HepG2 (cell line): ENCODE measurements around the gene INHA. TPM values are rescaled to one million over a fixed set of nuclear protein-coding genes. Genes with fewer than 3 reads are reported as not detected.

ENCODE experiments used
- ATAC-seq: fragments of 200-7000 bp; cut with Tn5 transposase; 3 replicates; pipeline ENCODE4 v1.9.1; 2020; ENCODE audit warnings: mild to moderate bottlenecking, moderate library complexity
- BruUV-seq: library from RNA; stranded (reverse); fragments of 400-500 nt; replicated peaks from 2 replicates; lab custom pipeline; 2021; lab: Mats Ljungman, UMichigan
- CTCF ChIA-PET: fragments of 300-600 bp; formaldehyde crosslinking; extraction: SDS; loops from one replicate; lab custom pipeline; 2021; ENCODE audit warnings: low total read pairs, inconsistent platforms, low intra/inter-chr PET ratio; lab: Yijun Ruan, JAX
- POLR2A ChIA-PET: fragments of 350-600 bp; sonication (Branson Sonifier 250); formaldehyde crosslinking; loops from one replicate; lab custom pipeline; 2020; ENCODE audit warnings: antibody characterized with exemption, inconsistent platforms; lab: Yijun Ruan, JAX
- DNase-seq: peaks from one replicate; pipeline ENCODE4 v3.0.0-alpha.2; 2015; ENCODE audit warnings: low spot score
- FAIRE-seq: peaks from 3 replicates; lab custom pipeline; 2011; peaks lifted over from hg19 to GRCh38; lab: Jason Lieb, UNC
- H2AFZ ChIP-seq: one replicate; pipeline ENCODE4 v1.6.1; 2011; ENCODE audit warnings: low read length, inconsistent platforms
- H3K27ac ChIP-seq: fragments of 300-600 bp; 3 replicates; pipeline ENCODE4 v1.8.0; 2011; ENCODE audit warnings: mixed run types, mild to moderate bottlenecking, mixed read lengths, low read length, inconsistent platforms; ENCODE audit not compliant: insufficient read depth; ENCODE audit errors: extremely low read length
- H3K27me3 ChIP-seq, 2 experiments: fragments of 200-600 bp in 1 of 2; 2 replicates in 1 of 2; 3 replicates in 1 of 2; pipeline versions ENCODE4 v1.6.0 to v1.8.0; 2011; ENCODE audit warnings: low read length in 2 of 2, mild to moderate bottlenecking in 2 of 2, moderate library complexity in 2 of 2, inconsistent platforms in 1 of 2; ENCODE audit not compliant: insufficient read depth in 2 of 2, control insufficient read depth in 1 of 2
- H3K36me3 ChIP-seq, 2 experiments: fragments of 200-600 bp in 1 of 2; replicated peaks in 1 of 2; 2 replicates in 1 of 2; 3 replicates in 1 of 2; pipeline versions ENCODE4 v1.5.1 to v1.8.0; 2011; ENCODE audit warnings: low read length in 2 of 2, inconsistent platforms in 1 of 2; ENCODE audit not compliant: insufficient read depth in 2 of 2, control insufficient read depth in 1 of 2
- H3K4me1 ChIP-seq: 2 replicates; pipeline ENCODE4 v1.5.1; 2012; ENCODE audit warnings: low read length, inconsistent platforms; ENCODE audit not compliant: insufficient read depth
- H3K4me2 ChIP-seq: 2 replicates; pipeline ENCODE4 v1.6.0; 2011; ENCODE audit warnings: low read depth, low read length, inconsistent platforms
- H3K4me3 ChIP-seq, 3 experiments: fragments of 200-600 bp in 1 of 3; sonication (generic), shearing (Covaris generic) in 1 of 3; replicated peaks in 1 of 3; 2 replicates each; pipeline ENCODE4 v1.5.1; 2011 to 2016; ENCODE audit warnings: low read length in 3 of 3, inconsistent platforms in 2 of 3, low read depth in 2 of 3, mild to moderate bottlenecking in 2 of 3, control low read depth in 1 of 3, mixed read lengths in 1 of 3; ENCODE audit not compliant: insufficient read depth in 1 of 3
- H3K79me2 ChIP-seq: one replicate; pipeline ENCODE4 v1.6.1; 2011; ENCODE audit warnings: low read length, inconsistent platforms; ENCODE audit not compliant: insufficient read depth
- H3K9ac ChIP-seq: 2 replicates; pipeline ENCODE4 v1.6.0; 2011; ENCODE audit warnings: mild to moderate bottlenecking, low read depth, low read length, inconsistent platforms; ENCODE audit not compliant: insufficient read depth
- H3K9me3 ChIP-seq: 2 replicates; pipeline ENCODE4 v1.5.1; 2012; ENCODE audit warnings: mild to moderate bottlenecking, low read length
- H4K20me1 ChIP-seq: 2 replicates; pipeline ENCODE4 v1.6.0; 2011; ENCODE audit warnings: inconsistent platforms, mild to moderate bottlenecking, low read length, moderate library complexity; ENCODE audit not compliant: insufficient read depth
- AGO1 ChIP-seq: fragments of 200-400 bp; formaldehyde crosslinking; IDR thresholded peaks from 2 replicates; pipeline ENCODE4 v1.6.1; 2017; ENCODE audit warnings: mild to moderate bottlenecking, low read depth, low read length, moderate library complexity; ENCODE audit not compliant: poor library complexity, severe bottlenecking
- ARNT ChIP-seq: fragments of 450-650 bp; IDR thresholded peaks from 2 replicates; pipeline ENCODE4 v1.6.1; 2017
- GABPA ChIP-seq, 2 experiments: IDR thresholded peaks; 2 replicates each; pipeline ENCODE4 v1.6.1; 2011 to 2016; ENCODE audit warnings: low read depth in 2 of 2, low read length in 1 of 2, missing biosample characterization in 1 of 2, missing genetic modification characterization in 1 of 2
- HOXA9 ChIP-seq: sonication (generic); formaldehyde crosslinking; IDR thresholded peaks from 2 replicates; pipeline ENCODE4 v1.8.1; 2022; ENCODE audit warnings: missing genetic modification reagents, mild to moderate bottlenecking, moderate library complexity, borderline replicate concordance
- NR3C1 ChIP-seq: sonication (generic); formaldehyde crosslinking; IDR thresholded peaks from 2 replicates; pipeline ENCODE4 v1.4.0; 2020; ENCODE audit warnings: missing genetic modification reagents
- ZNF329 ChIP-seq: sonication (generic); formaldehyde crosslinking; IDR thresholded peaks from 2 replicates; pipeline ENCODE4 v1.9.0; 2021; ENCODE audit warnings: low read depth, mild to moderate bottlenecking, missing genetic modification reagents
- ZNF790 ChIP-seq: sonication (generic); formaldehyde crosslinking; IDR thresholded peaks from 2 replicates; pipeline ENCODE4 v1.8.0; 2022; ENCODE audit warnings: missing genetic modification reagents, mild to moderate bottlenecking, borderline replicate concordance
- WGBS: methylation state at CpG from one replicate; pipeline ENCODE4 v1.1.6; 2017; ENCODE audit warnings: low lambda C conversion rate; 5-methylcytosine and 5-hydroxymethylcytosine counted together
- in situ Hi-C: cut with HindIII; loops from 2 replicates; pipeline ENCODE4 v1.10.0; 2017; ENCODE audit warnings: low pct_unique_long_range_greater_than_20kb; ENCODE audit not compliant: extremely low pct_ligation_motif_present
- intact Hi-C: fragments of 100-400 bp; cut with micrococcal nuclease; formaldehyde crosslinking; loops from one replicate; pipeline ENCODE4 v1.10.0; 2022; ENCODE audit not compliant: unreplicated experiment
- polyA plus RNA-seq, 8 experiments: library from polyadenylated mRNA; depleted of rRNA in 3 of 8; stranded (reverse) in 7 of 8; unstranded in 1 of 8; fragments of >200 nt; fragmentation: Illumina TruSeq in 4 of 8; extraction: Trizol in 4 of 8; gene quantifications; 2 replicates each; pipeline versions ENCODE4 v1.2.1 to v1.2.3, GENCODE V29; 2011 to 2016; ENCODE audit warnings: low read depth in 4 of 8, missing spikeins in 1 of 8, mixed read lengths in 1 of 8; ENCODE audit not compliant: insufficient read depth in 1 of 8
- total RNA-seq, 5 experiments: library from RNA; depleted of rRNA; stranded (reverse); fragments of >200 nt; fragmentation: Illumina TruSeq; extraction: Trizol; gene quantifications; 2 replicates each; pipeline ENCODE4 v1.2.3, GENCODE V29; 2016; ENCODE audit warnings: low read depth in 1 of 5
- TF ChIP-seq, protein P1 (sequence below): sonication (generic); formaldehyde crosslinking; IDR thresholded peaks from 2 replicates; pipeline ENCODE4 v1.5.1; 2020; ENCODE audit warnings: mild to moderate bottlenecking, missing genetic modification reagents, moderate library complexity
- TF ChIP-seq, protein P2 (sequence below): sonication (generic); formaldehyde crosslinking; IDR thresholded peaks from 2 replicates; pipeline ENCODE4 v1.5.0; 2020; ENCODE audit warnings: mild to moderate bottlenecking, missing genetic modification reagents, moderate library complexity
- TF ChIP-seq, protein P3 (sequence below): sonication (generic); formaldehyde crosslinking; IDR thresholded peaks from 2 replicates; pipeline ENCODE4 v1.4.0; 2020; ENCODE audit warnings: missing genetic modification reagents, mild to moderate bottlenecking, borderline replicate concordance
- TF ChIP-seq, protein P4 (sequence below), 2 experiments: sonication (generic) in 1 of 2; formaldehyde crosslinking in 1 of 2; IDR thresholded peaks; 2 replicates each; pipeline versions ENCODE4 v1.5.1 to v1.6.1; 2011 to 2020; ENCODE audit warnings: borderline replicate concordance in 1 of 2, low read depth in 1 of 2, low read length in 1 of 2, mild to moderate bottlenecking in 1 of 2, missing genetic modification reagents in 1 of 2, moderate library complexity in 1 of 2

The INHA gene
- total and polyA plus RNA-seq, 2 of the 13 experiments (the other 11 are each of a cell fraction or from before 2014, with no cell fraction given) = 4.1 to 15.2 TPM

DNA sequence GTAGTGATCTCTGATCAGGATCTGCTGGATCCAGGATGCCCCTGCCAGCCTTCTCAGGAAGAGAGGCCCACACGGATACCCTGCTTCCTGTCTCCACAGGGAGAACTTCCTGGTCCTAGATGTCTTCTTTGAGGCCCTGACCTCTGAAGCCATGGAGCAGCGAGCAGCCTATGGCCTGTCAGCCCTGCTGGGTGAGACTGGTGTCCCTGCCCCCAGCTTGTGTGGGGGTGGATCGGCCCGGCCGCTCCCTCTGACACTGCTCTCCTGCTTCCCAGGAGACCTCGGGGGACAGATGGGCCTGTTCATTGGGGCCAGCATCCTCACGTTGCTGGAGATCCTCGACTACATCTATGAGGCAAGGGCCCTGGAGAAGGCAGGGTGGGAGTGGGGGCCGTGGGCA is 35.1 kb upstream of the INHA start:
- in situ Hi-C loops (no loop called here), intact Hi-C loops (loop anchor here (10.0 kb wide), 1 partner anchor 242 kb away; no protein-coding TSS in a partner anchor)
- ChIA-PET CTCF (interaction anchor here (1.5 kb wide), 1 partner anchor 106 kb away, joined by 8 read pairs; no protein-coding TSS in a partner anchor), POLR2A (interaction anchor here (1.1 to 1.5 kb wide), 3 partner anchors 23 to 39 kb away, joined by 4 to 9 read pairs (median 4); partner anchors contain the start of genes GMPPA, INHA and OBSL1)
- H3K36me3 ChIP-seq = peaks cover 15 to 27% of the 10 kb centered on the region in 2 experiments
- ATAC-seq (peak; percentile 19), DNase-seq (no peak), FAIRE-seq (no peak)
- no peak overlapping the region for H3K9ac ChIP-seq
- H2AFZ ChIP-seq = no peak overlapping the region
- BruUV-seq = no TSS peak
- peaks cover 4 to 48% of the 10 kb centered on the region in 2 experiments; a peak in 4 of 5 replicates for H3K27me3 ChIP-seq
- 7% methylated on average over 9 of the region's 9 CpGs for WGBS
- H3K4me3 ChIP-seq = no peak overlapping the region; a peak in 1 of 6 replicates
- H3K27ac ChIP-seq = no peak overlapping the region
- peaks cover 10% of the 10 kb centered on the region for H3K79me2 ChIP-seq
- peaks cover 38% of the 10 kb centered on the region for H3K4me1 ChIP-seq
- H3K4me2 ChIP-seq = peak overlapping the region; percentile 51; the same call in 1 of the 2 replicates
- peaks cover 37% of the 10 kb centered on the region for H4K20me1 ChIP-seq
- no peaks in the 10 kb centered on the region for H3K9me3 ChIP-seq
- no peak for TF ChIP-seq HOXA9
- TF ChIP-seq, protein P1, sequence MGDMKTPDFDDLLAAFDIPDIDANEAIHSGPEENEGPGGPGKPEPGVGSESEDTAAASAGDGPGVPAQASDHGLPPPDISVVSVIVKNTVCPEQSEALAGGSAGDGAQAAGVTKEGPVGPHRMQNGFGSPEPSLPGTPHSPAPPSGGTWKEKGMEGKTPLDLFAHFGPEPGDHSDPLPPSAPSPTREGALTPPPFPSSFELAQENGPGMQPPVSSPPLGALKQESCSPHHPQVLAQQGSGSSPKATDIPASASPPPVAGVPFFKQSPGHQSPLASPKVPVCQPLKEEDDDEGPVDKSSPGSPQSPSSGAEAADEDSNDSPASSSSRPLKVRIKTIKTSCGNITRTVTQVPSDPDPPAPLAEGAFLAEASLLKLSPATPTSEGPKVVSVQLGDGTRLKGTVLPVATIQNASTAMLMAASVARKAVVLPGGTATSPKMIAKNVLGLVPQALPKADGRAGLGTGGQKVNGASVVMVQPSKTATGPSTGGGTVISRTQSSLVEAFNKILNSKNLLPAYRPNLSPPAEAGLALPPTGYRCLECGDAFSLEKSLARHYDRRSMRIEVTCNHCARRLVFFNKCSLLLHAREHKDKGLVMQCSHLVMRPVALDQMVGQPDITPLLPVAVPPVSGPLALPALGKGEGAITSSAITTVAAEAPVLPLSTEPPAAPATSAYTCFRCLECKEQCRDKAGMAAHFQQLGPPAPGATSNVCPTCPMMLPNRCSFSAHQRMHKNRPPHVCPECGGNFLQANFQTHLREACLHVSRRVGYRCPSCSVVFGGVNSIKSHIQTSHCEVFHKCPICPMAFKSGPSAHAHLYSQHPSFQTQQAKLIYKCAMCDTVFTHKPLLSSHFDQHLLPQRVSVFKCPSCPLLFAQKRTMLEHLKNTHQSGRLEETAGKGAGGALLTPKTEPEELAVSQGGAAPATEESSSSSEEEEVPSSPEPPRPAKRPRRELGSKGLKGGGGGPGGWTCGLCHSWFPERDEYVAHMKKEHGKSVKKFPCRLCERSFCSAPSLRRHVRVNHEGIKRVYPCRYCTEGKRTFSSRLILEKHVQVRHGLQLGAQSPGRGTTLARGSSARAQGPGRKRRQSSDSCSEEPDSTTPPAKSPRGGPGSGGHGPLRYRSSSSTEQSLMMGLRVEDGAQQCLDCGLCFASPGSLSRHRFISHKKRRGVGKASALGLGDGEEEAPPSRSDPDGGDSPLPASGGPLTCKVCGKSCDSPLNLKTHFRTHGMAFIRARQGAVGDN (CRISPR knock-in tag) = peak; percentile 35
- TF ChIP-seq GABPA (IDR thresholded peaks at IDR 0.05; ENCODE audit: low read depth, low read length) = no peak
- TF ChIP-seq GABPA (CRISPR knock-in tag; IDR thresholded peaks at IDR 0.05; ENCODE audit: low read depth) = peak; percentile 55
- 0 out of 2 replicates have a peak, but pooled peaks have one; percentile 51 for TF ChIP-seq ZNF329 (CRISPR knock-in tag)
- peak; percentile 33 for TF ChIP-seq AGO1
- TF ChIP-seq, protein P2, sequence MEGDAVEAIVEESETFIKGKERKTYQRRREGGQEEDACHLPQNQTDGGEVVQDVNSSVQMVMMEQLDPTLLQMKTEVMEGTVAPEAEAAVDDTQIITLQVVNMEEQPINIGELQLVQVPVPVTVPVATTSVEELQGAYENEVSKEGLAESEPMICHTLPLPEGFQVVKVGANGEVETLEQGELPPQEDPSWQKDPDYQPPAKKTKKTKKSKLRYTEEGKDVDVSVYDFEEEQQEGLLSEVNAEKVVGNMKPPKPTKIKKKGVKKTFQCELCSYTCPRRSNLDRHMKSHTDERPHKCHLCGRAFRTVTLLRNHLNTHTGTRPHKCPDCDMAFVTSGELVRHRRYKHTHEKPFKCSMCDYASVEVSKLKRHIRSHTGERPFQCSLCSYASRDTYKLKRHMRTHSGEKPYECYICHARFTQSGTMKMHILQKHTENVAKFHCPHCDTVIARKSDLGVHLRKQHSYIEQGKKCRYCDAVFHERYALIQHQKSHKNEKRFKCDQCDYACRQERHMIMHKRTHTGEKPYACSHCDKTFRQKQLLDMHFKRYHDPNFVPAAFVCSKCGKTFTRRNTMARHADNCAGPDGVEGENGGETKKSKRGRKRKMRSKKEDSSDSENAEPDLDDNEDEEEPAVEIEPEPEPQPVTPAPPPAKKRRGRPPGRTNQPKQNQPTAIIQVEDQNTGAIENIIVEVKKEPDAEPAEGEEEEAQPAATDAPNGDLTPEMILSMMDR = no peak
- no peak for TF ChIP-seq ARNT
- TF ChIP-seq ZNF790 (CRISPR knock-in tag) = no peak
- no peak for TF ChIP-seq NR3C1 (CRISPR knock-in tag)
- TF ChIP-seq, protein P3, sequence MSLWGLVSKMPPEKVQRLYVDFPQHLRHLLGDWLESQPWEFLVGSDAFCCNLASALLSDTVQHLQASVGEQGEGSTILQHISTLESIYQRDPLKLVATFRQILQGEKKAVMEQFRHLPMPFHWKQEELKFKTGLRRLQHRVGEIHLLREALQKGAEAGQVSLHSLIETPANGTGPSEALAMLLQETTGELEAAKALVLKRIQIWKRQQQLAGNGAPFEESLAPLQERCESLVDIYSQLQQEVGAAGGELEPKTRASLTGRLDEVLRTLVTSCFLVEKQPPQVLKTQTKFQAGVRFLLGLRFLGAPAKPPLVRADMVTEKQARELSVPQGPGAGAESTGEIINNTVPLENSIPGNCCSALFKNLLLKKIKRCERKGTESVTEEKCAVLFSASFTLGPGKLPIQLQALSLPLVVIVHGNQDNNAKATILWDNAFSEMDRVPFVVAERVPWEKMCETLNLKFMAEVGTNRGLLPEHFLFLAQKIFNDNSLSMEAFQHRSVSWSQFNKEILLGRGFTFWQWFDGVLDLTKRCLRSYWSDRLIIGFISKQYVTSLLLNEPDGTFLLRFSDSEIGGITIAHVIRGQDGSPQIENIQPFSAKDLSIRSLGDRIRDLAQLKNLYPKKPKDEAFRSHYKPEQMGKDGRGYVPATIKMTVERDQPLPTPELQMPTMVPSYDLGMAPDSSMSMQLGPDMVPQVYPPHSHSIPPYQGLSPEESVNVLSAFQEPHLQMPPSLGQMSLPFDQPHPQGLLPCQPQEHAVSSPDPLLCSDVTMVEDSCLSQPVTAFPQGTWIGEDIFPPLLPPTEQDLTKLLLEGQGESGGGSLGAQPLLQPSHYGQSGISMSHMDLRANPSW = no peak
- TF ChIP-seq, protein P4, sequence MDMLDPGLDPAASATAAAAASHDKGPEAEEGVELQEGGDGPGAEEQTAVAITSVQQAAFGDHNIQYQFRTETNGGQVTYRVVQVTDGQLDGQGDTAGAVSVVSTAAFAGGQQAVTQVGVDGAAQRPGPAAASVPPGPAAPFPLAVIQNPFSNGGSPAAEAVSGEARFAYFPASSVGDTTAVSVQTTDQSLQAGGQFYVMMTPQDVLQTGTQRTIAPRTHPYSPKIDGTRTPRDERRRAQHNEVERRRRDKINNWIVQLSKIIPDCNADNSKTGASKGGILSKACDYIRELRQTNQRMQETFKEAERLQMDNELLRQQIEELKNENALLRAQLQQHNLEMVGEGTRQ (IDR thresholded peaks at IDR 0.05; ENCODE audit: low read depth, low read length) = no peak
- TF ChIP-seq, protein P4 (CRISPR knock-in tag; IDR thresholded peaks at IDR 0.05; ENCODE audit: borderline replicate concordance) = no peak
